ENCODE measurements around the gene AUTS2. TPM values are rescaled to one million over a fixed set of nuclear protein-coding genes. Genes with fewer than 3 reads are reported as not detected.

AUTS2 gene
- total RNA-seq, 6 donors from 2014 or later: 38.9 to 151 (median 55.8) TPM

DNA sequence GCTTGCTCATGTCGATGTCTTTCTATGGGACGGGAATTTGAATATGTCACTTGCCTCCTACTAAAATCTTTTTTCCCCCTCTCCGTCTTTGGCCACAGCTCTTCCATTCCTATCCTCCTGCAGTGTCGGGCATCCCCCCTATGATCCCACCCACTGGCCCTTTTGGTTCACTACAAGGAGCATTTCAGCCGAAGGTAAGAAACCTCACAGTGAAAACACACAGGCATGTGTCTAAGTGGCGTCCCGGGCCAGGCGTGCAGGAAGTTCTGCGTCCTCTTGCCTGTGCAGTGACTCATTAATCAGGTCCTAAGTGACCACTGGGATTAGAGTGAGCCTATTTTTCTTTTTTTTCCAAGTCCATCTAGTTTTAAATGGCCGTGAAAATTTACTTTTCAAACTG lies 1173.2 kb downstream of the AUTS2 start:
- H3K36me3 ChIP-seq: peaks cover 0 to 19% (median 12%) of the 10 kb centered on the region in 4 donors

DNA sequence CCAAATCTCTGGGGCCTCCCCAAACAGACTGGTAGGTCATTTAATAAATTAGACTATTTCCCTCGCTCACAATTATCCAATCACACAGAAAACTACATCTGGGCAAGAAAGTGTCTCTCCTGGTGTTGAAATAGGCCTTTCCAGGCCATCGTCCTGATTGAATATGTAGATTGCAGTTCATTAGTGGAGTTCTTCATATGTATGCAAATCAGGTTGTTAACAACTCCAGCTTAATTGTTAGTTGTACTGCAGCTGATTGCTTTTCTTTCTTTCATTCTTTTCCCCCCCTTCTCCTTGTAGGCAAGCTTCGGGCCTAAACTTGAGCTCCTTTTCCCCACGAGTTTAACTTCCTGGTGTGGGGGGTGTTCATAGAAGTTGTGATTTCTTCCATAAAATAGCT lies 1174.6 kb downstream of the AUTS2 start:
- Histone ChIP-seq H3K4me1 (peaks cover 0 to 11% (median 0%) of the 10 kb centered on the region in 4 donors), H3K9me3 (no peaks in the 10 kb centered on the region), H3K4me3 (no peak overlapping the region), H3K27me3 (no peaks in the 10 kb centered on the region), H3K27ac (peak overlapping the region in 2 of 4 donors; percentile 54), H3K36me3 (peaks cover 0 to 20% (median 10%) of the 10 kb centered on the region in 4 donors)
- ATAC-seq (ENCODE audit: low FRiP score in 2 of 2) (no peak), DNase-seq (no peak)
- 78 to 85% methylated on average over 4 of the region's 4 CpGs for WGBS, 2 donors
- TF ChIP-seq POLR2A (IDR thresholded peaks at IDR 0.05): no peak

More for the DNA sequence above, 1173.2 kb downstream of the AUTS2 start:
- ATAC-seq (ENCODE audit: low FRiP score in 2 of 2) (no peak), DNase-seq (no peak)
- TF ChIP-seq POLR2AphosphoS5 (IDR thresholded peaks at IDR 0.05) (no peak), POLR2A (IDR thresholded peaks at IDR 0.05) (no peak), EP300 (IDR thresholded peaks at IDR 0.05) (no peak)
- TF ChIP-seq, protein P1, sequence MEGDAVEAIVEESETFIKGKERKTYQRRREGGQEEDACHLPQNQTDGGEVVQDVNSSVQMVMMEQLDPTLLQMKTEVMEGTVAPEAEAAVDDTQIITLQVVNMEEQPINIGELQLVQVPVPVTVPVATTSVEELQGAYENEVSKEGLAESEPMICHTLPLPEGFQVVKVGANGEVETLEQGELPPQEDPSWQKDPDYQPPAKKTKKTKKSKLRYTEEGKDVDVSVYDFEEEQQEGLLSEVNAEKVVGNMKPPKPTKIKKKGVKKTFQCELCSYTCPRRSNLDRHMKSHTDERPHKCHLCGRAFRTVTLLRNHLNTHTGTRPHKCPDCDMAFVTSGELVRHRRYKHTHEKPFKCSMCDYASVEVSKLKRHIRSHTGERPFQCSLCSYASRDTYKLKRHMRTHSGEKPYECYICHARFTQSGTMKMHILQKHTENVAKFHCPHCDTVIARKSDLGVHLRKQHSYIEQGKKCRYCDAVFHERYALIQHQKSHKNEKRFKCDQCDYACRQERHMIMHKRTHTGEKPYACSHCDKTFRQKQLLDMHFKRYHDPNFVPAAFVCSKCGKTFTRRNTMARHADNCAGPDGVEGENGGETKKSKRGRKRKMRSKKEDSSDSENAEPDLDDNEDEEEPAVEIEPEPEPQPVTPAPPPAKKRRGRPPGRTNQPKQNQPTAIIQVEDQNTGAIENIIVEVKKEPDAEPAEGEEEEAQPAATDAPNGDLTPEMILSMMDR (IDR thresholded peaks at IDR 0.05): no peak
- Histone ChIP-seq H3K4me3 (no peak overlapping the region), H3K27me3 (no peaks in the 10 kb centered on the region), H3K9me3 (no peaks in the 10 kb centered on the region), H3K27ac (no peak overlapping the region), H3K4me1 (peaks cover 0 to 11% (median 0%) of the 10 kb centered on the region in 4 donors)
- 79 to 81% methylated on average over 10 of the region's 10 CpGs for WGBS, 2 donors

DNA sequence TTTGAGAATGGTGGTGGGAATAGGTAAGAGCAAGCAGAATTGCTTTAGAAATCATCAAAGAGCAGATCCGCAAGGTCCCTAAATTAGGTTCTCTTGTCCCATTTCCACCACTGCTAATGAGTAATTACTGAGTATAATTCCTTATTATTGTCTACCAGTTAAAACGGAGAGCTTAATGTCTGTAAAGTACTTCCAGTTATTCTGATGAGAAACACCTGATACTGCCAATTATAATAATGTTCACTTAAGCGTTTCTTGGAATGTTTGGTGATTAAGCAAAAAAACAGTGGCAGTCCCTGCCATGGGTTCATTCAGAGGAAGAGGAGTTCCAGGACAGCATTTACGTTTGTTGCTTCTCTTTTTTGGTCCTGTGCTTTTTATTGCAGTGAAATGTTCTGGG lies 1175.1 kb downstream of the AUTS2 start:
- 79 to 80% methylated on average over 4 of the region's 4 CpGs for WGBS, 2 donors
- TF ChIP-seq EP300 (IDR thresholded peaks at IDR 0.05) (no peak), POLR2A (IDR thresholded peaks at IDR 0.05) (no peak), POLR2AphosphoS5 (IDR thresholded peaks at IDR 0.05) (no peak)
- TF ChIP-seq, protein P1 (IDR thresholded peaks at IDR 0.05): no peak
- Histone ChIP-seq H3K27ac (peak overlapping the region in 2 of 4 donors; percentile 54), H3K4me3 (no peak overlapping the region), H3K4me1 (peaks cover 0 to 11% (median 0%) of the 10 kb centered on the region in 4 donors), H3K36me3 (peaks cover 0 to 23% (median 9%) of the 10 kb centered on the region in 4 donors), H3K27me3 (no peaks in the 10 kb centered on the region), H3K9me3 (no peaks in the 10 kb centered on the region)
- ATAC-seq (ENCODE audit: low FRiP score in 2 of 2) (no peak), DNase-seq (no peak)

DNA sequence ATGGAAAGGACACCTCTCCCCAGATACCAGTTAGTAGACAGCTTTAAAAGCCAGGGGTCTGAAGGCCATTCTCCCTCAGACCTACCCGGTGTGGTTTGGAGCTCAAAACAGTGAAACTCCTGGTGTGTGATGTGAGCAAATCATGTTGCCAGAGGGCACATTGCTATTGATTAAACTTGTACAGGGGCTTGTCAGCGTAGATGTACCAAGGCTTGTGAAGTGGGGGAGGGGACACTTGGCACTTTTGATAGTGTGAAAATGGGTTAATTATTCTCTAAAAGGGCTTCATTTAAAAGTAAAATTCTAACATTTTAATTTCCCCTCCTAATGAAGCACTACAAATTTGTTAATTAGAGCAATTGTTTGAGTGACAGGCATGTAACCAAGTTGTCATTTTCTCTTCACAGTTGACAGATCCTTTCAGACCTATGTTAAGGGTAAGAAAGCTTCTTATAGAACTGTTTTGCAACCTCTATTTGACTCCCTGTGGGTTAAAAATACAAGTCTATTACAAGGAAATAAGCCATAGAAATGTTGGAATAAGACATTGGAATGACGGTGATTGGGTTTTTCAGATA lies 1176.8 kb downstream of the AUTS2 start:
- 90 to 92% methylated on average over 3 of the region's 3 CpGs for WGBS, 2 donors

DNA sequence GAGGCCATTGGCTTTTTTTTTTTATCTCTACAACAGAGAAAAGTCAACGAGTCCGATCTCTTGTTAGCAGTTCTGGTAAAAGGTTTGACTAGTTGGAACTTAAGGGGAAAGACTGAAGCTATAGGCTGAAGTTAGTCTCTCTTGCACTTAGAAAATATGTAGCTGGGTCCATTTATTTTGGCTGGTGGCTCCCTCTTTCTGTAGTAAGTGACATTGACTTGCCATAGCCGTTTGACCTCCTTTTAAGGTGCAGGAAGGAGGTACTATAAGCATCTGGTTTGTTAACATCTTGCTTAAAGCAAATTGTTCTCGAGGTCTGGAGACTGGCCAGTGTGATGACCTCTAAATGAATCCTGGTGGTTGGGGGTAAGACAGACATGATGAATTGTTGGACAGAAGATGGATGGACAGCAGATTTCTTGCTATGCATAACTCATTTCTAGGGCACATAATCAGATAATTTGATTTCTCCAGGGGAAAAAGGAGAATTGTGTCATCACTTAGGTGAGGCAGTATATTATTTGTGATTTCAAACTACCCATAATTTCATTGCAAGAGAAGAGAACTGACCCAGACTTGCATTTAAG lies 1177.4 kb downstream of the AUTS2 start:
- H3K27me3 ChIP-seq: no peaks in the 10 kb centered on the region
- no peak for TF ChIP-seq POLR2AphosphoS5 (IDR thresholded peaks at IDR 0.05)
- TF ChIP-seq, protein P1 (IDR thresholded peaks at IDR 0.05): peak in 4 of 6 experiments; percentile 25 to 47 (median 35)
- no peak for ATAC-seq (ENCODE audit: low FRiP score in 2 of 2)
- H3K9me3 ChIP-seq: no peaks in the 10 kb centered on the region
- no peak for DNase-seq
- WGBS, 2 donors: 54 to 72% methylated on average over 4 of the region's 4 CpGs
- H3K36me3 ChIP-seq: peaks cover 0 to 30% (median 9%) of the 10 kb centered on the region in 4 donors
- H3K27ac ChIP-seq: no peak overlapping the region
- peaks cover 0 to 10% (median 0%) of the 10 kb centered on the region in 4 donors for H3K4me1 ChIP-seq
- H3K4me3 ChIP-seq: no peak overlapping the region

More for the DNA sequence above, 1176.8 kb downstream of the AUTS2 start:
- Histone ChIP-seq H3K36me3 (peaks cover 0 to 30% (median 9%) of the 10 kb centered on the region in 4 donors), H3K9me3 (no peaks in the 10 kb centered on the region), H3K4me1 (peaks cover 0 to 11% (median 0%) of the 10 kb centered on the region in 4 donors), H3K4me3 (no peak overlapping the region), H3K27ac (peak overlapping the region in 1 of 4 donors; percentile 24), H3K27me3 (no peaks in the 10 kb centered on the region)
- TF ChIP-seq POLR2A (IDR thresholded peaks at IDR 0.05) (no peak), EP300 (IDR thresholded peaks at IDR 0.05) (no peak), POLR2AphosphoS5 (IDR thresholded peaks at IDR 0.05) (no peak)
- DNase-seq: no peak
- ATAC-seq (ENCODE audit: low FRiP score in 2 of 2): no peak
